ENCODE data around the gene EML1. TPM values are rescaled to one million over a fixed set of nuclear protein-coding genes. Genes with fewer than 3 reads are reported as not detected.
A peak's percentile ranks its signal among the peaks of the same experiment; 100 is the strongest.

The EML1 gene
- 36.4 to 61.0 TPM (median 39.6 TPM) in 3 replicates for total RNA-seq
- long read RNA-seq, full-length matches to known transcripts = 84 of 120 reads
- long read RNA-seq, partial matches to known transcripts = 4 of 120 reads
- long read RNA-seq, other reads (novel, unspliced or antisense) = 32 of 120 reads

GRCh38 chr14:99793213-99794150 lies at the start of gene EML1:
EML1 (plus strand) TSS chr14:99793413; CDS start chr14:99793477, 64 bp downstream.
- TF ChIP-seq CTCF (IDR thresholded peaks at IDR 0.05) = no peak
- H3K36me3 Mint-ChIP-seq (ENCODE audit: low read depth) = no peaks in the 10 kb centered on the region

GRCh38 chr14:99744199-99744872 lies 48.9 kb upstream of the EML1 start:
- peaks cover 35% of the 10 kb centered on the region for H3K4me1 Mint-ChIP-seq (ENCODE audit: low read depth)
- H3K4me3 Mint-ChIP-seq (ENCODE audit: unreplicated experiment) = no peak overlapping the region
- DNase-seq (ENCODE audit: low spot score) = no peak
- TF ChIP-seq CTCF (IDR thresholded peaks at IDR 0.05) = peak; percentile 71
- no peaks in the 10 kb centered on the region for H3K36me3 Mint-ChIP-seq (ENCODE audit: low read depth)
- H3K9me3 Mint-ChIP-seq (ENCODE audit: low read depth) = no peaks in the 10 kb centered on the region
- H3K27ac Mint-ChIP-seq (ENCODE audit: unreplicated experiment) = peak overlapping the region; percentile 89
- peaks cover 2% of the 10 kb centered on the region for H3K27me3 Mint-ChIP-seq (ENCODE audit: low read depth)

More at GRCh38 chr14:99793213-99794150, at the start of gene EML1:
- Mint-ChIP-seq H3K9me3 (ENCODE audit: low read depth) (peaks cover 4% of the 10 kb centered on the region), H3K4me1 (ENCODE audit: low read depth) (peaks cover 49% of the 10 kb centered on the region), H3K27me3 (ENCODE audit: low read depth) (no peaks in the 10 kb centered on the region), H3K4me3 (ENCODE audit: unreplicated experiment) (peak within 1 kb of the TSS; percentile 75), H3K27ac (ENCODE audit: unreplicated experiment) (peak within 1 kb of the TSS; percentile 78)
- no peak for DNase-seq (ENCODE audit: low spot score)

GRCh38 chr14:99744873-99745224 lies 48.4 kb upstream of the EML1 start:
- DNase-seq (ENCODE audit: low spot score) = no peak
- TF ChIP-seq CTCF (IDR thresholded peaks at IDR 0.05) = no peak
- H3K9me3 Mint-ChIP-seq (ENCODE audit: low read depth) = no peaks in the 10 kb centered on the region
- H3K36me3 Mint-ChIP-seq (ENCODE audit: low read depth) = no peaks in the 10 kb centered on the region
- peaks cover 40% of the 10 kb centered on the region for H3K4me1 Mint-ChIP-seq (ENCODE audit: low read depth)
- peaks cover 2% of the 10 kb centered on the region for H3K27me3 Mint-ChIP-seq (ENCODE audit: low read depth)
- H3K4me3 Mint-ChIP-seq (ENCODE audit: unreplicated experiment) = no peak overlapping the region
- peak overlapping the region; percentile 89 for H3K27ac Mint-ChIP-seq (ENCODE audit: unreplicated experiment)

- Mint-ChIP-seq H3K4me3 (ENCODE audit: unreplicated experiment) (peak overlapping the region; percentile 9), H3K9me3 (ENCODE audit: low read depth) (no peaks in the 10 kb centered on the region), H3K36me3 (ENCODE audit: low read depth) (no peaks in the 10 kb centered on the region), H3K4me1 (ENCODE audit: low read depth) (peaks cover 46% of the 10 kb centered on the region), H3K27me3 (ENCODE audit: low read depth) (peaks cover 2% of the 10 kb centered on the region), H3K27ac (ENCODE audit: unreplicated experiment) (peak overlapping the region; percentile 89)
- no peak for TF ChIP-seq CTCF (IDR thresholded peaks at IDR 0.05)
- DNase-seq (ENCODE audit: low spot score) = no peak
Measured at GRCh38 chr14:99745307-99745951, 47.8 kb upstream of the EML1 start.

- Mint-ChIP-seq H3K27me3 (ENCODE audit: low read depth) (peaks cover under 1% of the 10 kb centered on the region), H3K4me1 (ENCODE audit: low read depth) (peaks cover 59% of the 10 kb centered on the region), H3K36me3 (ENCODE audit: low read depth) (no peaks in the 10 kb centered on the region), H3K9me3 (ENCODE audit: low read depth) (no peaks in the 10 kb centered on the region), H3K4me3 (ENCODE audit: unreplicated experiment) (no peak overlapping the region), H3K27ac (ENCODE audit: unreplicated experiment) (peak overlapping the region; percentile 68)
- no peak for TF ChIP-seq CTCF (IDR thresholded peaks at IDR 0.05)
- DNase-seq (ENCODE audit: low spot score) = peak; percentile 55
Measured at GRCh38 chr14:99747167-99747566, 46.0 kb upstream of the EML1 start.
